IMR-90 (cell line): ENCODE data around the gene TMEM245. TPM values are rescaled to one million over a fixed set of nuclear protein-coding genes. Genes with fewer than 3 reads are reported as not detected.

ENCODE experiments used
- ATAC-seq: fragments of 200-7000 bp; cut with Tn5 transposase; 2 replicates; pipeline ENCODE4 v1.9.1; 2020; ENCODE audit warnings: low read depth, mild to moderate bottlenecking, moderate library complexity
- BruUV-seq: library from RNA; stranded (reverse); fragments of 400-500 nt; replicated peaks from 2 replicates; lab custom pipeline; 2021; lab: Mats Ljungman, UMichigan
- CTCF ChIA-PET: fragments of 300-600 bp; formaldehyde crosslinking; extraction: SDS; loops from one replicate; lab custom pipeline; 2021; ENCODE audit warnings: antibody characterized with exemption; lab: Yijun Ruan, JAX
- POLR2A ChIA-PET: fragments of 300-600 bp; sonication (Branson Sonifier 250); formaldehyde crosslinking; loops from one replicate; lab custom pipeline; 2022; ENCODE audit warnings: antibody characterized with exemption; ENCODE audit not compliant: unreplicated experiment; lab: Charles Lee
- DNase-seq: peaks from one replicate; pipeline ENCODE4 v3.0.0; 2013
- H2AFZ ChIP-seq: replicated peaks from 2 replicates; pipeline ENCODE3; 2013; ENCODE audit warnings: low read length, mild to moderate bottlenecking; ENCODE audit not compliant: poor library complexity
- H2AK5ac ChIP-seq: 2 replicates; pipeline ENCODE4 v1.6.1; 2013; ENCODE audit warnings: low read depth, low read length, inconsistent platforms
- H2AK9ac ChIP-seq: replicated peaks from 2 replicates; pipeline ENCODE3; 2013; ENCODE audit warnings: mild to moderate bottlenecking, low read depth, low read length, moderate library complexity; ENCODE audit not compliant: poor library complexity
- H2BK120ac ChIP-seq: 2 replicates; pipeline ENCODE4 v1.6.1; 2013; ENCODE audit warnings: low read depth, low read length, inconsistent platforms
- H2BK15ac ChIP-seq: 3 replicates; pipeline ENCODE4 v1.6.1; 2013; ENCODE audit warnings: low read depth, low read length, inconsistent platforms
- H2BK20ac ChIP-seq: 2 replicates; pipeline ENCODE4 v1.6.1; 2013; ENCODE audit warnings: low read depth, mild to moderate bottlenecking, inconsistent platforms, low read length, moderate library complexity
- H2BK5ac ChIP-seq: 2 replicates; pipeline ENCODE4 v1.6.1; 2013; ENCODE audit warnings: mild to moderate bottlenecking, low read depth, low read length, inconsistent platforms; ENCODE audit not compliant: poor library complexity, severe bottlenecking
- H3K14ac ChIP-seq: replicated peaks from 2 replicates; pipeline ENCODE4 v1.6.1; 2013; ENCODE audit warnings: low read depth, low read length, inconsistent platforms
- H3K18ac ChIP-seq: 2 replicates; pipeline ENCODE4 v1.6.1; 2013; ENCODE audit warnings: low read depth, low read length, control low read depth
- H3K23ac ChIP-seq: 2 replicates; pipeline ENCODE4 v1.6.1; 2013; ENCODE audit warnings: low read depth, low read length, inconsistent platforms
- H3K27ac ChIP-seq: 2 replicates; pipeline ENCODE4 v1.5.1; 2013; ENCODE audit warnings: mild to moderate bottlenecking, control low read depth, low read length; ENCODE audit not compliant: insufficient read depth
- H3K27me3 ChIP-seq: 2 replicates; pipeline ENCODE4 v1.6.1; 2013; ENCODE audit warnings: low read length; ENCODE audit not compliant: control insufficient read depth, insufficient read depth
- H3K36me3 ChIP-seq: 2 replicates; pipeline ENCODE4 v1.6.1; 2013; ENCODE audit warnings: low read length, mixed read lengths; ENCODE audit not compliant: control insufficient read depth, insufficient read depth
- H3K4ac ChIP-seq: 2 replicates; pipeline ENCODE4 v1.6.1; 2013; ENCODE audit warnings: low read depth, low read length, inconsistent platforms
- H3K4me1 ChIP-seq: 2 replicates; pipeline ENCODE4 v1.6.1; 2013; ENCODE audit warnings: low read length, mixed read lengths; ENCODE audit not compliant: control insufficient read depth, insufficient read depth
- H3K4me2 ChIP-seq: 2 replicates; pipeline ENCODE4 v1.6.1; 2013; ENCODE audit warnings: low read depth, mild to moderate bottlenecking, control low read depth, low read length, moderate library complexity
- H3K4me3 ChIP-seq: 2 replicates; pipeline ENCODE4 v1.5.1; 2013; ENCODE audit warnings: low read depth, mild to moderate bottlenecking, control low read depth, low read length, moderate library complexity; ENCODE audit not compliant: insufficient read depth
- H3K56ac ChIP-seq: 2 replicates; pipeline ENCODE4 v1.6.1; 2013; ENCODE audit warnings: low read length, inconsistent platforms; ENCODE audit not compliant: insufficient read depth; ENCODE audit errors: extremely low read depth
- H3K79me1 ChIP-seq, 2 experiments: 2 replicates each; pipeline ENCODE4 v1.6.1; 2013; ENCODE audit warnings: low read length in 2 of 2, inconsistent platforms in 1 of 2, low read depth in 1 of 2
- H3K9ac ChIP-seq: 2 replicates; pipeline ENCODE4 v1.6.1; 2013; ENCODE audit warnings: low read depth, low read length, control low read depth
- H3K9me1 ChIP-seq: 2 replicates; pipeline ENCODE4 v1.6.1; 2013; ENCODE audit warnings: low read length, inconsistent platforms; ENCODE audit not compliant: insufficient read depth
- H3K9me3 ChIP-seq: 2 replicates; pipeline ENCODE4 v1.6.1; 2013; ENCODE audit warnings: low read length; ENCODE audit not compliant: control insufficient read depth, insufficient read depth
- H4K20me1 ChIP-seq: 2 replicates; pipeline ENCODE4 v1.6.1; 2013; ENCODE audit warnings: low read length, inconsistent platforms; ENCODE audit not compliant: insufficient read depth
- H4K5ac ChIP-seq: 2 replicates; pipeline ENCODE4 v1.6.1; 2013; ENCODE audit warnings: mild to moderate bottlenecking, low read depth, low read length, control low read depth
- H4K8ac ChIP-seq, 2 experiments: 2 replicates each; pipeline ENCODE4 v1.6.1; 2013; ENCODE audit warnings: low read depth in 2 of 2, low read length in 2 of 2, control low read depth in 1 of 2, inconsistent platforms in 1 of 2
- H4K91ac ChIP-seq: 2 replicates; pipeline ENCODE4 v1.6.1; 2013; ENCODE audit warnings: low read depth, low read length, inconsistent platforms; ENCODE audit not compliant: insufficient read depth
- CHD1 ChIP-seq: IDR thresholded peaks from 2 replicates; pipeline ENCODE4 v1.6.1; 2012; ENCODE audit warnings: low read depth, low read length, improper control_type of control experiment
- FOS ChIP-seq: fragments of 150-350 bp; IDR thresholded peaks from 2 replicates; pipeline ENCODE4 v1.6.1; 2016; ENCODE audit warnings: low read depth, low read length
- MAFK ChIP-seq: IDR thresholded peaks from 2 replicates; pipeline ENCODE4 v1.6.1; 2012; ENCODE audit warnings: low read depth, low read length, improper control_type of control experiment
- MAZ ChIP-seq: IDR thresholded peaks from 2 replicates; pipeline ENCODE4 v1.6.1; 2012; ENCODE audit warnings: low read depth, mild to moderate bottlenecking, low read length, improper control_type of control experiment, moderate library complexity, borderline replicate concordance
- MXI1 ChIP-seq: IDR thresholded peaks from 2 replicates; pipeline ENCODE4 v1.6.1; 2012; ENCODE audit warnings: low read depth, mild to moderate bottlenecking, low read length, moderate library complexity, borderline replicate concordance
- POLR2A ChIP-seq: IDR thresholded peaks from 2 replicates; pipeline ENCODE4 v1.6.1; 2012; ENCODE audit warnings: mild to moderate bottlenecking, low read depth, low read length
- RAD21 ChIP-seq: IDR thresholded peaks from 2 replicates; pipeline ENCODE4 v1.6.1; 2012; ENCODE audit warnings: low read length, improper control_type of control experiment
- RFX5 ChIP-seq: IDR thresholded peaks from 2 replicates; pipeline ENCODE4 v1.8.0; 2012; ENCODE audit warnings: low read depth, mild to moderate bottlenecking, low read length, moderate library complexity
- WGBS, 2 experiments: methylation state at CpG; one replicate each; pipeline versions ENCODE4 v1.1.5 to v1.1.7; 2013; ENCODE audit warnings: missing lambda C conversion rate in 2 of 2; ENCODE audit not compliant: insufficient read length in 1 of 2; ENCODE audit errors: extremely low coverage in 2 of 2; 5-methylcytosine and 5-hydroxymethylcytosine counted together
- dilution Hi-C: fragments of 300-500 bp; cut with HindIII; formaldehyde crosslinking; loops from one replicate; pipeline ENCODE4 v1.14.3; 2018; ENCODE audit warnings: low sequenced_read_pairs; ENCODE audit not compliant: unreplicated experiment
- in situ Hi-C: fragments of 300-500 bp; cut with MboI; formaldehyde crosslinking; loops from 3 replicates; pipeline ENCODE4 v1.14.3; 2019; ENCODE audit warnings: low sequenced_read_pairs, inconsistent platforms, mixed read lengths
- intact Hi-C: fragments of 100-400 bp; cut with micrococcal nuclease; formaldehyde crosslinking; loops from 2 replicates; pipeline ENCODE4 v1.10.0; 2022
- polyA plus RNA-seq, 3 experiments: library from polyadenylated mRNA; depleted of rRNA; stranded (reverse); fragments of >200 nt; gene quantifications; 2 replicates each; pipeline ENCODE4 v1.2.3, GENCODE V29; 2012; ENCODE audit warnings: low replicate concordance in 1 of 3
- total RNA-seq: library from RNA; depleted of rRNA; stranded (reverse); fragments of >200 nt; gene quantifications from 2 replicates; pipeline ENCODE4 v1.2.3, GENCODE V29; 2012

TMEM245 gene
- total and polyA plus RNA-seq, 2 of the 4 experiments (the other 2 are of a cell fraction) = 24.8 to 57.9 TPM

GRCh38 chr9:109094268-109094667 lies 25.5 kb downstream of the TMEM245 start:
- H3K18ac ChIP-seq = no peak overlapping the region
- no peak overlapping the region for H2BK20ac ChIP-seq
- no peak overlapping the region for H3K23ac ChIP-seq
- peaks cover 21% of the 10 kb centered on the region for H4K20me1 ChIP-seq
- H3K79me1 ChIP-seq = peaks cover 37 to 69% of the 10 kb centered on the region in 2 experiments
- no peak overlapping the region for H2AFZ ChIP-seq
- no peak overlapping the region for H4K91ac ChIP-seq
- no peak overlapping the region for H3K4me3 ChIP-seq
- no peak overlapping the region for H2BK5ac ChIP-seq
- no peak for ATAC-seq
- no peak overlapping the region for H4K5ac ChIP-seq
- H3K14ac ChIP-seq = no peak overlapping the region
- peaks cover 12% of the 10 kb centered on the region for H3K4me1 ChIP-seq
- H2AK5ac ChIP-seq = no peak overlapping the region
- H2BK15ac ChIP-seq = no peak overlapping the region
- in situ Hi-C loops (no loop called here), intact Hi-C loops (no loop called here), dilution Hi-C loops (no loop called here)
- peaks cover 12% of the 10 kb centered on the region; the same call in 1 of the 2 replicates for H3K9me1 ChIP-seq
- no peak overlapping the region for H4K8ac ChIP-seq
- no peak overlapping the region for H3K9ac ChIP-seq
- ChIA-PET POLR2A (no interaction called here), CTCF (interaction anchor here (1.0 kb wide), 1 partner anchor 12 kb away, joined by 3 read pairs; no protein-coding TSS in a partner anchor)
- BruUV-seq = no TSS peak
- WGBS, 2 experiments = 97% methylated on average over 4 of the region's 6 CpGs; no CpG with 5 or more reads in 1 of the 2 experiments
- no peak overlapping the region for H3K56ac ChIP-seq
- H3K4me2 ChIP-seq = no peak overlapping the region
- H3K27me3 ChIP-seq = no peaks in the 10 kb centered on the region
- no peak for TF ChIP-seq RFX5
- TF ChIP-seq FOS = no peak
- no peak for TF ChIP-seq MXI1
- TF ChIP-seq POLR2A = no peak
- TF ChIP-seq CHD1 = no peak
- TF ChIP-seq MAZ = no peak
- no peak for TF ChIP-seq MAFK
- no peak for TF ChIP-seq RAD21
- no peak overlapping the region for H2AK9ac ChIP-seq
- H3K4ac ChIP-seq = no peak overlapping the region
- H3K36me3 ChIP-seq = peaks cover 12% of the 10 kb centered on the region
- no peak overlapping the region for H3K27ac ChIP-seq
- no peak for DNase-seq
- no peak overlapping the region for H2BK120ac ChIP-seq
- no peaks in the 10 kb centered on the region for H3K9me3 ChIP-seq
